HFFc6 (cell line): Measurements from ENCODE around the gene JAG1. TPM values are rescaled to one million over a fixed set of nuclear protein-coding genes. Genes with fewer than 3 reads are reported as not detected.
"Not testable (repeated sequence)": the region's sequence is repeated elsewhere in the genome, so short reads cannot be mapped to it uniquely, and the experiment has no call there.

ENCODE experiments used
- DNase-seq: peaks from one replicate; pipeline ENCODE4 v3.0.0-alpha.2; 2018
- H3K27ac Mint-ChIP-seq: 2 replicates; pipeline ENCODE4 v1.8.0; 2020; ENCODE audit warnings: mild to moderate bottlenecking, mixed read lengths
- H3K27me3 Mint-ChIP-seq: 2 replicates; pipeline ENCODE4 v1.8.0; 2021; ENCODE audit warnings: mild to moderate bottlenecking, moderate library complexity, mixed read lengths; ENCODE audit not compliant: insufficient read depth
- H3K36me3 Mint-ChIP-seq: 2 replicates; pipeline ENCODE4 v1.8.0; 2021; ENCODE audit warnings: low read depth, mixed read lengths
- H3K4me1 Mint-ChIP-seq: 2 replicates; pipeline ENCODE4 v1.8.0; 2020; ENCODE audit warnings: low read depth, mixed read lengths
- H3K4me3 Mint-ChIP-seq: 2 replicates; pipeline ENCODE4 v1.8.0; 2020; ENCODE audit warnings: mild to moderate bottlenecking, moderate library complexity, mixed read lengths
- H3K9me3 Mint-ChIP-seq: 2 replicates; pipeline ENCODE4 v1.8.0; 2020; ENCODE audit warnings: mild to moderate bottlenecking, mixed read lengths
- CTCF ChIP-seq: fragments of 200-600 bp; sonication (generic); IDR thresholded peaks from 2 replicates; pipeline ENCODE4 v1.5.0; 2021; ENCODE audit warnings: antibody characterized with exemption, mild to moderate bottlenecking
- total RNA-seq, 6 experiments: library from RNA; stranded (reverse); fragmentation: NEBNext Ultra II Directional; extraction: Animal tissue kit (Norgen Biotek cat#: 25700); gene quantifications; 2 replicates in 1 of 6; 3 replicates in 5 of 6; pipeline ENCODE4 v1.2.3, GENCODE V29; 2021

JAG1 gene
- total RNA-seq, 6 experiments from 2014 or later, result 3.0 to 9.3 (median 8.2) TPM

- peaks cover 15% of the 10 kb centered on the region for H3K4me1 Mint-ChIP-seq
- no peak overlapping the region for H3K4me3 Mint-ChIP-seq
- TF ChIP-seq CTCF, result no peak
- DNase-seq, result no peak
- H3K9me3 Mint-ChIP-seq, result no peaks in the 10 kb centered on the region
- 0 out of 2 replicates have a peak, but pooled peaks cover 1% of the 10 kb centered on the region for H3K27me3 Mint-ChIP-seq
- peaks cover 10% of the 10 kb centered on the region; the same call in 1 of the 2 replicates for H3K36me3 Mint-ChIP-seq
- no peak overlapping the region for H3K27ac Mint-ChIP-seq
Observed at GRCh38 chr20:10616212-10616611, 57.6 kb downstream of the JAG1 start.

- Mint-ChIP-seq H3K27ac (no peak overlapping the region), H3K27me3 (0 out of 2 replicates have a peak, but pooled peaks cover 1% of the 10 kb centered on the region), H3K36me3 (peaks cover 10% of the 10 kb centered on the region; the same call in 1 of the 2 replicates), H3K4me3 (no peak overlapping the region), H3K4me1 (peaks cover 15% of the 10 kb centered on the region), H3K9me3 (no peaks in the 10 kb centered on the region)
- no peak for DNase-seq
- no peak for TF ChIP-seq CTCF
Observed at GRCh38 chr20:10613911-10614310, 59.9 kb downstream of the JAG1 start.

GRCh38 chr20:10613426-10613825 lies 60.4 kb downstream of the JAG1 start:
- H3K4me3 Mint-ChIP-seq, DNase-seq, H3K9me3 Mint-ChIP-seq, H3K27me3 Mint-ChIP-seq, H3K27ac Mint-ChIP-seq: not testable (repeated sequence)
- Mint-ChIP-seq H3K36me3 (peaks cover 10% of the 10 kb centered on the region; the same call in 1 of the 2 replicates), H3K4me1 (peaks cover 18% of the 10 kb centered on the region)

- no peaks in the 10 kb centered on the region for H3K9me3 Mint-ChIP-seq
- 0 out of 2 replicates have a peak, but pooled peaks cover 1% of the 10 kb centered on the region for H3K27me3 Mint-ChIP-seq
- peaks cover 18% of the 10 kb centered on the region for H3K4me1 Mint-ChIP-seq
- no peak overlapping the region for H3K27ac Mint-ChIP-seq
- peak; percentile 74 for TF ChIP-seq CTCF
- peaks cover 5% of the 10 kb centered on the region; the same call in 1 of the 2 replicates for H3K36me3 Mint-ChIP-seq
- DNase-seq, result peak; percentile 27
- no peak overlapping the region for H3K4me3 Mint-ChIP-seq
Observed at GRCh38 chr20:10611357-10611756, 62.4 kb downstream of the JAG1 start.

- peaks cover 24% of the 10 kb centered on the region for H3K4me1 Mint-ChIP-seq
- H3K27me3 Mint-ChIP-seq, result 0 out of 2 replicates have a peak, but pooled peaks cover 1% of the 10 kb centered on the region
- no peaks in the 10 kb centered on the region for H3K9me3 Mint-ChIP-seq
- H3K4me3 Mint-ChIP-seq, result no peak overlapping the region
- no peak overlapping the region for H3K27ac Mint-ChIP-seq
- TF ChIP-seq CTCF, result no peak
- DNase-seq, result no peak
- H3K36me3 Mint-ChIP-seq, result no peaks in the 10 kb centered on the region; the same call in 1 of the 2 replicates
Observed at GRCh38 chr20:10610251-10610650, 63.5 kb downstream of the JAG1 start.

GRCh38 chr20:10609770-10610169 lies 64.0 kb downstream of the JAG1 start:
- Mint-ChIP-seq H3K27ac (peak overlapping the region; percentile 76), H3K27me3 (0 out of 2 replicates have a peak, but pooled peaks cover 1% of the 10 kb centered on the region), H3K4me3 (peak overlapping the region; percentile 49), H3K36me3 (no peaks in the 10 kb centered on the region; the same call in 1 of the 2 replicates), H3K4me1 (peaks cover 28% of the 10 kb centered on the region), H3K9me3 (no peaks in the 10 kb centered on the region)
- no peak for DNase-seq
- no peak for TF ChIP-seq CTCF
